A673 (cell line): Measurements from ENCODE around the gene ARHGEF4.

Experiments used
- EZH2 ChIP-seq: fragments of 200-600 bp; sonication (generic); IDR thresholded peaks from 2 replicates; pipeline ENCODE4 v1.6.1; 2017; ENCODE audit warnings: borderline replicate concordance, low read depth, mild to moderate bottlenecking, mixed read lengths, antibody characterized with exemption, low read length; ENCODE audit not compliant: poor library complexity, severe bottlenecking
- TF ChIP-seq, protein P1 (sequence below): fragments of 300-800, 200-600 bp; sonication (generic); conservative IDR thresholded peaks from 2 replicates; pipeline ENCODE4 v1.5.1; 2017; ENCODE audit warnings: low read depth, mild to moderate bottlenecking, antibody characterized with exemption, low read length, moderate library complexity, mixed read lengths

DNA sequence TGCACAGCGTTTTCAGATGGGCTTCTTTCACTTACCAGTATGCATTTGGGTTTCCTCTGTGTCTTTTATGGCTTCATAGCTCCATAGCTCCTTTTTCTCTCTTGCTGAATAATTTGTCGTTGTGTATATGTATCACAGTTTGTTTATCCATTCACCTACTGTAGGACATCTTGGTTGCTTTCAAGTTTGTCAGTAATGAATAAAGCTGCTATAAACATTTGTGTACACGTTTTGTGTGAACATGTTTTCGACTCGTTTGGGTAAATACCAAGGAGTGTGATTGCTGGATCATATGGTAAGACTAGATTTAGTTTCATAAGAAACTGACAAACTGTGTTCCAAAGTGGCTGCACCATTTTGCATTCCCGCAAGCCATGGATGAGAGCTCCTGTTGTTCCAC, 161.8 kb downstream of the ARHGEF4 start:
- TF ChIP-seq, protein P1, sequence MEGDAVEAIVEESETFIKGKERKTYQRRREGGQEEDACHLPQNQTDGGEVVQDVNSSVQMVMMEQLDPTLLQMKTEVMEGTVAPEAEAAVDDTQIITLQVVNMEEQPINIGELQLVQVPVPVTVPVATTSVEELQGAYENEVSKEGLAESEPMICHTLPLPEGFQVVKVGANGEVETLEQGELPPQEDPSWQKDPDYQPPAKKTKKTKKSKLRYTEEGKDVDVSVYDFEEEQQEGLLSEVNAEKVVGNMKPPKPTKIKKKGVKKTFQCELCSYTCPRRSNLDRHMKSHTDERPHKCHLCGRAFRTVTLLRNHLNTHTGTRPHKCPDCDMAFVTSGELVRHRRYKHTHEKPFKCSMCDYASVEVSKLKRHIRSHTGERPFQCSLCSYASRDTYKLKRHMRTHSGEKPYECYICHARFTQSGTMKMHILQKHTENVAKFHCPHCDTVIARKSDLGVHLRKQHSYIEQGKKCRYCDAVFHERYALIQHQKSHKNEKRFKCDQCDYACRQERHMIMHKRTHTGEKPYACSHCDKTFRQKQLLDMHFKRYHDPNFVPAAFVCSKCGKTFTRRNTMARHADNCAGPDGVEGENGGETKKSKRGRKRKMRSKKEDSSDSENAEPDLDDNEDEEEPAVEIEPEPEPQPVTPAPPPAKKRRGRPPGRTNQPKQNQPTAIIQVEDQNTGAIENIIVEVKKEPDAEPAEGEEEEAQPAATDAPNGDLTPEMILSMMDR: no peak
- TF ChIP-seq EZH2: no peak
